PC-3 (cell line): ENCODE measurements around the gene CKS1B. TPM values are rescaled to one million over a fixed set of nuclear protein-coding genes. Genes with fewer than 3 reads are reported as not detected.

ENCODE experiments used
- ATAC-seq: fragments of 200-7000 bp; cut with Tn5 transposase; 2 replicates; pipeline ENCODE4 v1.9.1; 2020; ENCODE audit warnings: mild to moderate bottlenecking, moderate library complexity
- BruUV-seq: library from RNA; stranded (reverse); fragments of 400-500 nt; replicated peaks from 2 replicates; lab custom pipeline; 2021; lab: Mats Ljungman, UMichigan
- CTCF ChIA-PET: fragments of 300-600 bp; sonication (Branson Sonifier 250); formaldehyde crosslinking; loops from one replicate; lab custom pipeline; 2022; ENCODE audit warnings: antibody characterized with exemption; lab: Charles Lee
- POLR2A ChIA-PET: fragments of 300-600 bp; sonication (Branson Sonifier 250); formaldehyde crosslinking; loops from one replicate; lab custom pipeline; 2022; ENCODE audit warnings: antibody characterized with exemption; ENCODE audit not compliant: unreplicated experiment; lab: Charles Lee
- DNase-seq: peaks from one replicate; pipeline ENCODE4 v3.0.0-alpha.2; 2015
- H2AFZ ChIP-seq: fragments of 300-600 bp; sonication (generic); 2 replicates; pipeline ENCODE4 v1.6.0; 2016; ENCODE audit warnings: antibody characterized with exemption, low read length
- H3F3A ChIP-seq: fragments of 300-600 bp; sonication (generic); one replicate; pipeline ENCODE4 v1.6.0; 2017; ENCODE audit warnings: antibody characterized with exemption, low read length, control low read depth, mild to moderate bottlenecking; ENCODE audit not compliant: unreplicated experiment
- H3K27ac ChIP-seq: fragments of 300-600 bp; sonication (generic); 2 replicates; pipeline ENCODE4 v1.5.1; 2016; ENCODE audit warnings: mild to moderate bottlenecking, low read length
- H3K27me3 ChIP-seq: fragments of 300-600 bp; sonication (generic); 2 replicates; pipeline ENCODE4 v1.6.1; 2016; ENCODE audit warnings: low read length, mixed read lengths
- H3K36me3 ChIP-seq: fragments of 300-600 bp; sonication (generic); 2 replicates; pipeline ENCODE4 v1.6.1; 2016; ENCODE audit warnings: low read depth, mixed run types, low read length, mixed read lengths
- H3K4me1 ChIP-seq: fragments of 300-600 bp; sonication (generic); 2 replicates; pipeline ENCODE4 v1.5.1; 2016; ENCODE audit warnings: low read length; ENCODE audit not compliant: insufficient read depth
- H3K4me2 ChIP-seq: fragments of 300-600 bp; sonication (generic); 2 replicates; pipeline ENCODE4 v1.6.0; 2016; ENCODE audit warnings: low read length
- H3K4me3 ChIP-seq: fragments of 300-600 bp; sonication (generic); 2 replicates; pipeline ENCODE4 v1.5.1; 2016; ENCODE audit warnings: mild to moderate bottlenecking, low read length, mixed read lengths
- H3K79me2 ChIP-seq: fragments of 300-600 bp; sonication (generic); 2 replicates; pipeline ENCODE4 v1.6.1; 2017; ENCODE audit warnings: low read length, mixed read lengths
- H3K9ac ChIP-seq: fragments of 300-600 bp; sonication (generic); 2 replicates; pipeline ENCODE4 v1.6.0; 2016; ENCODE audit warnings: mild to moderate bottlenecking, low read length
- H3K9me2 ChIP-seq: fragments of 300-600 bp; sonication (generic); replicated peaks from 2 replicates; pipeline ENCODE4 v1.6.1; 2016; ENCODE audit warnings: mixed run types, low read length, mixed read lengths
- H3K9me3 ChIP-seq: fragments of 300-600 bp; sonication (generic); 2 replicates; pipeline ENCODE4 v1.6.1; 2016; ENCODE audit warnings: low read length, mixed read lengths
- H4K20me1 ChIP-seq: fragments of 300-600 bp; sonication (generic); 2 replicates; pipeline ENCODE4 v1.6.1; 2016; ENCODE audit warnings: low read length, mixed read lengths
- EZH2 ChIP-seq: fragments of 300-600 bp; sonication (generic); IDR thresholded peaks from one replicate; pipeline ENCODE4 v1.6.1; 2017; ENCODE audit warnings: antibody characterized with exemption, mild to moderate bottlenecking, low read length; ENCODE audit not compliant: unreplicated experiment
- EZH2phosphoT487 ChIP-seq: fragments of 300-600 bp; sonication (generic); IDR thresholded peaks from 2 replicates; pipeline ENCODE4 v1.6.1; 2018; ENCODE audit warnings: mild to moderate bottlenecking, antibody characterized with exemption, low read length, borderline replicate concordance
- intact Hi-C: fragments of 100-400 bp; cut with micrococcal nuclease; formaldehyde crosslinking; loops from 2 replicates; pipeline ENCODE4 v1.9.0; 2023
- total RNA-seq: library from RNA; depleted of rRNA; stranded (reverse); fragments of >200 nt; gene quantifications from 2 replicates; pipeline ENCODE4 v1.2.3, GENCODE V29; 2014
- TF ChIP-seq, protein P1 (sequence below): fragments of 300-600 bp; sonication (generic); conservative IDR thresholded peaks from 2 replicates; pipeline ENCODE4 v1.5.1; 2017; ENCODE audit warnings: antibody characterized with exemption, low read depth, mild to moderate bottlenecking, low read length

CKS1B gene
- total RNA-seq, 1 experiment from 2014 or later, result 390 TPM

GRCh38 chr1:154998818-154999570 is 24.5 kb downstream of the CKS1B start:
- no peaks in the 10 kb centered on the region for H4K20me1 ChIP-seq
- no peaks in the 10 kb centered on the region for H3F3A ChIP-seq
- H3K27ac ChIP-seq, result no peak overlapping the region
- no peaks in the 10 kb centered on the region for H3K9me2 ChIP-seq
- peak overlapping the region; percentile 75 for H3K4me2 ChIP-seq
- TF ChIP-seq, protein P1, sequence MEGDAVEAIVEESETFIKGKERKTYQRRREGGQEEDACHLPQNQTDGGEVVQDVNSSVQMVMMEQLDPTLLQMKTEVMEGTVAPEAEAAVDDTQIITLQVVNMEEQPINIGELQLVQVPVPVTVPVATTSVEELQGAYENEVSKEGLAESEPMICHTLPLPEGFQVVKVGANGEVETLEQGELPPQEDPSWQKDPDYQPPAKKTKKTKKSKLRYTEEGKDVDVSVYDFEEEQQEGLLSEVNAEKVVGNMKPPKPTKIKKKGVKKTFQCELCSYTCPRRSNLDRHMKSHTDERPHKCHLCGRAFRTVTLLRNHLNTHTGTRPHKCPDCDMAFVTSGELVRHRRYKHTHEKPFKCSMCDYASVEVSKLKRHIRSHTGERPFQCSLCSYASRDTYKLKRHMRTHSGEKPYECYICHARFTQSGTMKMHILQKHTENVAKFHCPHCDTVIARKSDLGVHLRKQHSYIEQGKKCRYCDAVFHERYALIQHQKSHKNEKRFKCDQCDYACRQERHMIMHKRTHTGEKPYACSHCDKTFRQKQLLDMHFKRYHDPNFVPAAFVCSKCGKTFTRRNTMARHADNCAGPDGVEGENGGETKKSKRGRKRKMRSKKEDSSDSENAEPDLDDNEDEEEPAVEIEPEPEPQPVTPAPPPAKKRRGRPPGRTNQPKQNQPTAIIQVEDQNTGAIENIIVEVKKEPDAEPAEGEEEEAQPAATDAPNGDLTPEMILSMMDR, result peak; percentile 99
- no peak for TF ChIP-seq EZH2
- no peaks in the 10 kb centered on the region for H3K36me3 ChIP-seq
- no peak for ATAC-seq
- peak; percentile 77 for DNase-seq
- BruUV-seq, result no TSS peak
- CTCF ChIA-PET, result interaction anchor here (0.6 to 1.5 kb wide), 7 partner anchors 15 to 86 kb away, joined by 3 to 8 read pairs (median 4); partner anchors contain the start of genes FLAD1 and PBXIP1
- H3K79me2 ChIP-seq, result peaks cover 14% of the 10 kb centered on the region
- peak overlapping the region; percentile 58 for H3K4me3 ChIP-seq
- H2AFZ ChIP-seq, result peak overlapping the region; percentile 78
- peaks cover 21% of the 10 kb centered on the region for H3K4me1 ChIP-seq
- no peaks in the 10 kb centered on the region for H3K9me3 ChIP-seq
- POLR2A ChIA-PET, result no interaction called here
- intact Hi-C loops, result no loop called here
- no peaks in the 10 kb centered on the region for H3K27me3 ChIP-seq
- H3K9ac ChIP-seq, result no peak overlapping the region

- ATAC-seq, result no peak
- no peaks in the 10 kb centered on the region for H3K36me3 ChIP-seq
- H2AFZ ChIP-seq, result peak overlapping the region; percentile 78
- intact Hi-C loops, result loop anchor here (2.0 kb wide), 1 partner anchor 39 kb away; the partner anchor contains the start of gene PYGO2
- peak overlapping the region; percentile 54 for H3K9ac ChIP-seq
- H3K4me1 ChIP-seq, result peaks cover 29% of the 10 kb centered on the region
- H3K27me3 ChIP-seq, result no peaks in the 10 kb centered on the region
- peak overlapping the region; percentile 58 for H3K4me3 ChIP-seq
- H4K20me1 ChIP-seq, result no peaks in the 10 kb centered on the region
- H3K27ac ChIP-seq, result peak overlapping the region; percentile 77
- DNase-seq, result peak; percentile 38
- H3K4me2 ChIP-seq, result peak overlapping the region; percentile 75
- peaks cover 22% of the 10 kb centered on the region for H3K79me2 ChIP-seq
- CTCF ChIA-PET, result interaction anchor here (0.8 to 1.5 kb wide), 5 partner anchors 16 to 86 kb away, joined by 3 to 8 read pairs (median 4); partner anchors contain the start of genes FLAD1 and SHC1
- H3K9me2 ChIP-seq, result no peaks in the 10 kb centered on the region
- POLR2A ChIA-PET, result interaction anchor here (0.6 kb wide), 1 partner anchor 63 kb away, joined by 9 read pairs; no protein-coding TSS in a partner anchor
- BruUV-seq, result no TSS peak
- no peaks in the 10 kb centered on the region for H3K9me3 ChIP-seq
- TF ChIP-seq, protein P1, result no peak
- TF ChIP-seq EZH2, result no peak
- no peak for TF ChIP-seq EZH2phosphoT487
- H3F3A ChIP-seq, result peaks cover 4% of the 10 kb centered on the region
These were observed 25.3 kb downstream of the CKS1B start for GRCh38 chr1:154999571-155000410.
